GM19238 (cell line): Measurements from ENCODE around the gene THBS1.

Experiments
- DNase-seq: peaks from one replicate; pipeline ENCODE4 v3.0.0; 2011; ENCODE audit warnings: low spot score; ENCODE audit not compliant: insufficient read length

THBS1 gene

DNA sequence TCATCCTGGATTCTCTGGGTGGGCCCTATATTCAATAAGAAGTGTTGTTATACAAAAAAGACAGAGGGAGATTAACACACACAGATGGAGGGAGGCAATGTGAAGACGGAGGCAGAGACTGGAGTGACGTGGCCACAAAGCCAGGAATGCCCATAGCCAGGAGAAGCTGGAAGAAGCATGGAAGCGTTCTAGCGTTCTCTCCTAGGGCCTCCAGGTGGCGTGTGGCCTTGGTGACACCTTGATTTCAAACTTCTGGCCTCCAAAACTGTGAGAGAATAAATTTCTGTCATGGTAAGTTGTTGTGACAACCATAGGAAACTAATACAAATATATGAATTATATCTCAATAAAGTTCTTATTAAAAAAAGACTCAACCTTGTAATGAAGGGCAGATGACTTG, 21.3 kb downstream of the THBS1 start:
- DNase-seq: no peak

DNA sequence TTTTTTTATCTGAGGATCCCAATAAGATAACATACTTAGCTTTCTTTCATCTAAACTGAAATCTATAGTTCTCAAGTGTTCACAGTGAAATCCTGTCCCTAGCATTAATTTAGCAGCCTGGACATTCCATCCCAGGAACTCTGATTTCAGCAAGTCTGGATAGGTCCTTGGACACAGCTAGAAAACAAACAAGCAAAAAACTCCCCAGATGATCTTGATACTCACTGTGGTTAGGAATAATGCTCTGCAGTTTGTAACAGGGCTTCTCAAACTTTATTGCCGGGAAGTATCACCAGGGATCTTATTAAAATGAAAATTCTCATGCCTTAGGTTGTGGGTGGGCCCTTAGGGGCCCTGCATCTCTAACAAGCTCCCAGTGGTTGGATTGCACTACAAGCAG, 24.3 kb downstream of the THBS1 start:
- DNase-seq: no peak

DNA sequence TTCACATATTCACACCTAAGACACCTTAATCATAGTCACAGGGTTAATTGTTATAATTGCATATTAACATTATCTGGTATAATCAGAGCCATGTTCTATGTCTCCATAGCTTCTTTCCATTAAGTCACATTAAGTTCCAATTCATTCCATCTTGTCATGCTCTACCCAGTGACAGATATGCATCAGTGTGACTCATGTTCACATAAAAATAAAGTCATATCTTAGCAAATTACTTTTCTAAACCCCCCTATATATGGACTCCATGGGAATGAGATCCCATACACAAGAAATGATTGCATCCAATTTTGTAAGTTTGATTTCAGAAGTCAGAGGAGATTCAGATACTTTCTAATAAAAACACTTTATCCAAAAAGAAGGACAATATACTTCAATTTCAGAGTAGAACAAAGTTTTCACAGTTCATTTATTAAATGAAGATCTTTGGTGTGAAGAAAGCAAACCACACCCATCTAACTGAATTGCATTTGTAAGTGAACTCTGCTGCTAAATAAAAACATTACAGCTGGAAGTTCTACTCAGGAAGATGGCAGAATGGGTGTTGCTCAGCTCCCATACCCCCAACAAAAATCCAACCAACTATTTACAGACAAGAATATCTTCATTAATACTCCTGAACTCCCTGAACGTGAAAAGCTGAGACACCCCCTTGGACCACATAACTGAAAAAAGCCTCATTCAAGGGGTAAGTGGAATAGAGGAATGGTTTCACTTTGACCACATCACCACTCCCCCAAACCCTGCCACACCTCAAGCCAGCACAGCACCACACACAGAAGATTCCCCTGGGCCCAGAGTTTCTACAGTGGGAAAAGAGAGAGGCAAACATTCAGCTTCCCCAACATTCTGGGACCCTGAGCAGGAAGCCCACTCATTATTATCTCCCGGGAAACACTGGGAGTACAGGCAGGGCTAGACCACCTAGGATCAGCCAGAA, 27.6 kb downstream of the THBS1 start:
- no peak for DNase-seq

DNA sequence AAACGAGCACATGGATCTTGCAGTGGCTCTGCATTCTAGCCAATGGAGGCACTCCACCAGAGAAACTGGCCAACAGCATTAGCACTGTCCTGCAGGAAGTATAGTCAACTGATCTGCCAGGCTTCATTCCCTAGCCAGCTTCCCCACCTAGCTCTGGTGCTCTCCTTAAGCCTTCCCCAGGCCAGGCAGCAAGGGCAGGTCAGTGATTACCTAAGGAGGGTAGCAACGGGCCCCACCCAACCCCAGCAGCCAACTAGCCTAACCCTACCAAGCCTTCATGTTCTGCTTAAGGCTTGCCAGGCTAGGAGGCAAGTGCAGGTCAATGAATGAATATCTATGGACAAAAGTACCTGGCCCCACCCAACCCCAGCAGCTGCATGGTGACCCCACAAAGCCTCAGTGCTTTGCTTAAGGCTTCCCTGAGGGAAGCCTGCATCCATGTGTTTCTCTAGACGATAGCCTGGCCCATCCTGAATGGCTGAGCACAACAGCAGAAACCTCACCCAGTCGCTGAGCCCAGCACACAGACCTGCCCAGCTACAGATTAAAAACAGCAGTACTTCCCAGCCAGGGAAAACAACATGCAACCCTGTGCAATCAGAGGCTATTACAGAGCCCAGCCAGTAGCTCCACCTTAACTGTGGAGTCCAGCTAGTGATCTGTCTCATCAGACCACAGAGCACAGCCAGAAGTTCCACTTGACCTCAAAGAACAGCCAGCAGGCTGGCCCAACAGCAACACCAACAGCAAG, 28.5 kb downstream of the THBS1 start:
- no peak for DNase-seq

DNA sequence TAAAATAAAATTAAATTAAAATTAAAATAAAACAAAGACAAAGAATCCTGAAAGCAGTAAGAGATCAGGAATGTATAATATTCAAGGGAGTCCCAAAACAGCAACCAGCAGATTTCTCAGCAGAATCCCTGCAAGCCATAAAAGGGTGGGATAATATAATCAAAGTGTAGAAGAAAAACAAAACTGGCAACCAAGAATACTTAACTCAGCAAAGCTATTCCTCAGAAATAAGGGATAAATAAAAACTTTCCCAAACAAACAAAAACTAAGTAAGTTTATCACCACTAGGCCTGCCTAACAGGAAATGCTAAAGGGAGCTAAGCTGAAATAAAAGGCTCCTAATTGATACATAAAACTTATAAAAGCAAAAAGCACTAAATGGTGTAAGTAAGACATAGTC, 29.8 kb downstream of the THBS1 start:
- DNase-seq: no peak

DNA sequence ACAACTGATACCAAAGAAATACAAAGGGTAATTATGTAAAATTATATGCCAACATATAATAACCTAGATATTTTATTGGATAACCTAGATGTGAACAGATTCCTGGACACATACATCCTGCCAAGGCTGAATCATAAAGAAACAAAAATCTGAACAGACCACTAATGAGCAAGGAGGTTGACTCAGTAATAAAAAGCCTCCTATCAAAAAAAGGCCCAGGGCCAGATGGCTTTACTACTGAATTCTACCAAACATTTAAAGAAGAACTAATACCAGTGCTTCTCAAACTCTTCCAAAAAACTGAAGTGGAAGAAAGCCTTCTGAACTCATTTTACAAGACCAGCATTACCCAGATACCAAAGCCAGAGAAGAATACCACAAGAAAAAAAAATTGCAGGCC, 32.4 kb downstream of the THBS1 start:
- DNase-seq: no peak

DNA sequence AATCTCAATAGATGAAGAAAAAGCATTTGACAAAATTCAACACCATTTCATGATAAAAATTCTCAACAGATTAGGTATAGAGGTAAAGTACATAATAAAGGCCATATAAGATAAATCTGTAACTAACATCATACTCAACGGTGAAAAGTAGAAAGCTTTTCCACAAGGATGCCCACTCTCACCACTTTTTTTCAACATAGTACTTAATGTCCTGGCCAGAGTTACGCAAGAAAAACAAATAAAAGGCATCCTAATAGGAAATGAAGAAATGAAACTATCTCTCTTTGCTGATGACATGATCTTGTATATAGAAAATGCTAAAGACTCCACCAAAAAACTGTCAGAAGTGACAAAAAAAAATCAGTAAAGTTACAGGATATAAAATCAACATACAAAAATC, 33.0 kb downstream of the THBS1 start:
- DNase-seq: no peak

DNA sequence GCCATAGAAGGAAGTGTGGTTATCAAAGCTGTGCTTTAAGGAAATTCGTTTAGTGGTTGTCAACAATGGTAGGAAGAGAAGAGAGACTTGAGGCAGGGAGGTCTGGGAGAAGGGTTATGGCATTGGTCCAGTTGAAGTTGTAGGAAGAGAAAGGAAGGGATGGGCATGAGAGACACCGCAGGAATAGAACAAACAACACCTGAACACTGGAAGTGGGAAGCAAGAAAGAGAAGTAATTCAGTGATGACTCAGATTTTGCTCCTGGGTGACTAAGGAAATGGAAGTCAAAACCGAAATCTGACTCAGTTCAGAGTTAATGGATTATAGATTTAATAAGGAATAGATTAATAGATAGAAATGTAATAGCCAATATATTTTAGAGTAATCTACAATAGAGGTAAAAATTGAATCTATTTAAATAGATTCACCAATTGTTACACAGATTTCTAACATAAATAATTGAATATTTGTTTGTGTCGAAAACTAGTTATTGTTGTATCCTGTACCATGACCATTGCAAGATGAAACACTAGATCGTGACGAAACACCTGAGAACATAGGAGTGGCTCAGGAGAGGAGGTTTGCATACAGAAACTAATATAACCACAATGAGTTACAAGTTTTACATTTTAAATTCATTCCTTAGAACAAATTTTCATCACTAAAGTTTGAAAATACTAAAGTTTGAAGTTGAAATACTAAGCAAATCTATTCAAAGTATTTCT, 36.0 kb downstream of the THBS1 start:
- no peak for DNase-seq

DNA sequence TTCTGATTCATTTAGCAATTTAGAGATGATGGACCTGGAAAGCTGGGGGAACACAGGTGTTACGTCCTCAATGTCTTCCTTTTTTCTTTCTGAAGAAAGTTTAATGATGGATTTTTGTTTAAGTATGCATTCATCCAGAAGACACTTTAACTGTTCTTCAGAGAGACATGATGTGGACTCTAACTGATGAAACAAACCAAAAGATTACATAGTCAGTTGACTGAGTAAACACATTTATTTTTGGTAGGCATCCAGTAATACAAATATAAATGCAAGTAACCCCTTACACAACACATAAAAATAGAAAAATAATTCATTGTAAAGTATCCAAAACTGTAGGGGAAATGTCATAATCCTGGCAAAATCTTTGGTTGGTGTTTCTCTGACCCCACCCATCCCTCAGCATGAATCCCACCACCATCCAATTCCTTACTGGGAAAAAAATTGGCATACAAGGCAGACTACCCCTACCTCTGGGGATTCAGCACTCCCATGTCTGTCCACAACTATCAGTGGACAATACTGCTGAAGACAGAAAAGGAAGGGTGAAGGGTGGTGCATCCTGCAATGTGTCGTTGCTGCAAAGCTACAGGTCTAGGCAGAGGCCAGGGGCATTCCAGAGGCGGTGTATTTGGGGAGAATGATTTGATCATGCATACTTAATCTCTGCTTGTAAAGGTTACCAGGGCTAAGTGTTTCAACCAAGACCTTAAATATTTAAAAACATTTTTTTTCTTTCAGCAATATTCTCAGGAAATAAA, 37.4 kb downstream of the THBS1 start:
- DNase-seq: no peak

DNA sequence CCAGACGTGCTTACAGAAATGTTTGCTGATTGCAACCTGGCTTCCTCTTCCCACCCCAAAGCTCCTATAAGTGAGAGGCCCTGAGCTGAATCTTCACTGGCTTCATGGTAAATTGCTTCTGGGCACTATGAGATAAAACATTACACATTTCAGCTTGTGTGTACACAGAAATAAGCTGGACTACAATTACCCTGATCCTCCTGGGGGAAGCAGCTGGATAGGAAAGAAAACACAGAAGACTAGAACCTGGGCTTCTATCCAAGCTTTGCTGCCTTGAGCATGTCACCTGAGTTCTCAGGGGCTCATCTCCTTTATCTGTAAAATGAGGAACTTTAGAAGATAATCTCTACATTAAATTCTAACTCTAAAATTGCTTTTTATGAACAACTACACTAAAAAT, 40.3 kb downstream of the THBS1 start:
- no peak for DNase-seq

DNA sequence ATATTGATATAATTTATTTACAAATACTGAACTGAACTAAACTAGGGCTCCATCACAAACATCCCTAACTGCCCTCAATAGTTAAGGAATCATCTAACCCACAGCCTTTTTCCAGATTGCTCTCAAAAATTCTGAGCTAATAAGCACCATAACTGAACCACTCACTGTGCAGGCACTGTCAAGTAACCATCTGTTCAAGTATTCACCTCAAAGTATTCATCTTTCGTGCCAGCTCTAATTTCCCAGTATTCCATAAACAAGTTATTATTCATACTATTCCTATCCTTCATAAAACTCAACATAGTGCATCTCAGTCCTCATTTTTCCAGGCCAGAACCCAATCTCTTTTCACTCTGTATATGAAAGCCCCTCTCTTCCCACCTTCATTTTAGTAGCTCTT, 41.1 kb downstream of the THBS1 start:
- no peak for DNase-seq

DNA sequence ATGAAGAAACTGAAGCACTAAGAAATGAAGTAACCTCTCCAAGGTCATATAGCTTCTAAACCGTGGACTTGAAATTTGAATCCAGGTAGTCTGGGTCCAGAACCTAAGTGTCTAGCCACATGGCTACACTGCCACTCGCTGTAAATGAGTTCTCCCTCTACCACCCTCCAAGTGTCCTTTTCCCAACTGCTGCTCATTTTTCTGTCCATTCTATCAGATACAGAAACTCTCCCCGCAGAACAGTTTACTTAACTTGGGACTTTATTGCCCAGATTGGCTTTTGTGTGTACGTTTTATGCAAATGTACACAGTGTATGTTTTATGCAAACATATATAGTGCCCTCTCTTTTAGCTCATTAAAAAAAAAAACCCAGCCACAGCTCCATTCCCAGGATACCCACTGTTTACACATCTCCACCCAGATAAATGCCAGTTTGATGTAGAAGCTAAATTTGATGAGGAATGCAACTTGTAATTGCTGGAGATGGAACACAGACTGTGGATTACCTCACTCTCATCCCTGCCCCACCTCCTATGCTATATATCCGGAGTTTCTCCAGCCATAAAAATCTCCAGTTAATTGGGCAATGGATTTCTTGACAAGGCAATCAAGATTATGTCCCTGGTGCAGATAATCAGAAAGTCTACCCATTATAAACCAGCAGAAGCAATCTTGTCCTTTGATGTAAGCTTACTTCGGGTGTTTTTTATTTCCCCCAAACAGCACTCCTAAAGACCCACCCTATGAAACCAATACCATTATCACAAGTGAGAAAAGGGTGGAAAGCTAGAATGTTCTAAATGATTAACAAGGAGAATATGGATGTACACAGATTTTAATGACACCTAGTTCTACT, 42.0 kb downstream of the THBS1 start:
- no peak for DNase-seq

DNA sequence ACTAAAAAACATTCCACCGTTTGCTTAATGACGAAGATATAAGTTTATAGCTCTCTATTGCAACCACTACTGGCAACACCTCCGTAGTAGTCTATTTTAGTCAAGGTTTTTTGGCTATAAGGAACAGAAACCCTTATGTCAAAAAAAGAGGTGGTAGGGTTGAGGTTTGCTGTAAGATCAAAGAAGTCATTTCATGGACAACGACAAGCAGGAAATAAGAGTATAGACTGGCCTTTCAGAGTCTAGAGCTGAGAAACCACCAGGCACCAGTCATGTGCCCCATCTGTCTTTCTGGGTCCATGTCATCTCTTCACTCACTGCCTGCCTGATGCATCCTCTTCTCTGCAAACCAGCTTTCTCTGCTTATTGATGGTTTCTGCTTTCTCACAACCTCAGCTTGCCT, 42.7 kb downstream of the THBS1 start:
- DNase-seq: peak; percentile 7

DNA sequence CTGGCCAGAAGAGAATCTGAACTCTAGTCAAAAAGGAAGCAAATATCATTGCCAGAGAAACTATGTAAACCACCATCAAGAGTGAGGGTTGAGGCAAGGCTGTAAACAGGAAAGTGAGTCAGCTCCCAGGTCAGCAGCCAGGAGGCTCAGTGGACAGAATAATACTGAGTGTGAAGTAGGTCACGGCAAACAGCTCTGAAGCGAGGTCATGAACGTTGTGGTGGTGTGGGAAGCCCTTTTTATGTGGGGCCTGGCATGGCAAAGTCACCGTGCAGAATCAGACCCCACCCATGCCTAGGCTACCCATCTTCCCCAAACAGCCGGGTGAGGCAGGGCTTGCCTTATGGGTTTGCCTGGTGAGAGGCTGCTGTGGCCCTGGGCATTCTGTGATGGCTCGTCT, 43.9 kb downstream of the THBS1 start:
- DNase-seq: no peak

DNA sequence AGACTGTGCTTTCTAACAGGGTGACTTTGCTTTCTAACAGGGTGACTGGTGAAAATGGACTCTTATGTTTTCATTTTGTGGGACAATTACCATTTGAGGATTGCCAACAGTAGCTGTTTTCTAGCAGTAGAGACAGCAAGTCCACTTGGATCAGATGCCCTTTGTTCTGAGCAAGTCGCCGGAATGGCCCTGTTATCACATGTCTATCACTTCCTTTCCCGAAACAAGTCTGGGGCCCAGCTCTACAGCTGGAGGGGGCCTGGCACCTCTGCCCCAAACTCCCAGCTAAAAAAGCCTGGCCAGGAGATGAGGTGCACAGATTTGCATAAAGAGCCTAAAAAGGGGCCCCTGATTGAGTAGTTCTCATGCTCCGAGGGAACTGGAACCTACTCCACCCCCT, 44.6 kb downstream of the THBS1 start:
- no peak for DNase-seq

DNA sequence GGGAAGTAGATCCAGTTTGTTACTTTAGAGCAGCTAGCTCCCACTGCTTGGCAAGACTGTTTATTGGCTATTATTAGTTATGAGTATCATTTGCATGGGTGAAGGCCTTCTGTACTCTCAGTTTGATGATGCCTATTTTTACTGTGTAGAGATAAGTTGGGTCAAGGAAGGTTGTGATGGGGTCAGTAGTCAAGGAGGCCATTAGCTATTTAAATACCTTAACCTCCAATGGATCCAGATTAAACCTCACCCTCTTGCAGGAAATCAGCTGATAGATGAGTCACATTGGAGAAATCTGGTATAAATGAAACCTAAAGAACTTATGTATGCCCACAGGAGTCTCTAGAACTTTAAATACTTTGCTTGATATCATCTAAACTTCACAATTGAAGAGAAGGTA, 45.0 kb downstream of the THBS1 start:
- no peak for DNase-seq

DNA sequence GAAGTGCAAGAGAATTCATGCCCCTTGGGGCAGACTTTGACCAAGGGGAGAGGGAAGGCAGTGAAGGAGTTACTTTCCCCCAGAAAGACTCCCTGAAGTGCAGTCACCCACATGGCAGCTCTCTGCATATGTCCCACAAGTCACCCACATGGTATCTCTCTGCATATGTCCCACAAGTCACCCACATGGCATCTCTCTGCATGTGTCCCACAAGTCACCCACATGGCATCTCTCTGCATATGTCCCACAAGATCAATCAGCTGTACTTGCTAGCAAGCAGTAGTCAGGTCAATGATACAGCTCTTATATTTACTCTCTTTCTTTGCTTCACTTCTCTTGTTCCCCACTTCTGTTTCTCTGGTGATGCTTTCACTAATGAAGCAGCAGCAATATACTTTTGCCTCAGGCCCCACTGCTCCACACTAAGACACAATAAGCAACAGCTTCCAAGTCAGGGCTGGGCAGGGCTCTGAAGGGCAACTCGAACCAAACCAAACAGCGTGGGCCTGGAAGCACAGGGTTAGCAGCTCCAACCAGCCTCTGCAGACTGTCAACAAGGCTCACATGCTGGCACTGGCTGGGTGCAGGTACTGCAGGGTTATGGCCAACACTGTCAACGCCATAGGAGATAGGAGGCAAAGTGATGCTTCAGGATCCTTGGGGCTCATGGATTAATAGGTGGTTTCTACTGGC, 46.7 kb downstream of the THBS1 start:
- no peak for DNase-seq

DNA sequence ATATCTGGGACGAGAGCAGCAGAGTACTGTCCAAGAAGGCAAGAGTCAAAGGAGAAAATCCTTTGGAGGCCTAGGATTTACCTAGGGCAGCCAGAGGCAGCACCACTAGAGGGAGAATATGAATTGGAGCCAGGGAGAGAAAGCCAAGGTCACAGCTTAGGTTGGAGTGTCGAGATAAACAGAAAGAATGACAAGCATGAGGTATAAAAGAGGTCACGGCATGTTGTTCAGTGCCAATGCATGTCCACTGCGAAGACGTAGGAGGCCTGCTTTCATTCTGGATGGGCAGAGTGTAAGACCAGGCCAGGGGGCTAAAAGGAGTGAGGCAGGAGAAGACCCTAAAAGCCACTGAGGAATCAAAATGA, 47.2 kb downstream of the THBS1 start:
- DNase-seq: no peak

DNA sequence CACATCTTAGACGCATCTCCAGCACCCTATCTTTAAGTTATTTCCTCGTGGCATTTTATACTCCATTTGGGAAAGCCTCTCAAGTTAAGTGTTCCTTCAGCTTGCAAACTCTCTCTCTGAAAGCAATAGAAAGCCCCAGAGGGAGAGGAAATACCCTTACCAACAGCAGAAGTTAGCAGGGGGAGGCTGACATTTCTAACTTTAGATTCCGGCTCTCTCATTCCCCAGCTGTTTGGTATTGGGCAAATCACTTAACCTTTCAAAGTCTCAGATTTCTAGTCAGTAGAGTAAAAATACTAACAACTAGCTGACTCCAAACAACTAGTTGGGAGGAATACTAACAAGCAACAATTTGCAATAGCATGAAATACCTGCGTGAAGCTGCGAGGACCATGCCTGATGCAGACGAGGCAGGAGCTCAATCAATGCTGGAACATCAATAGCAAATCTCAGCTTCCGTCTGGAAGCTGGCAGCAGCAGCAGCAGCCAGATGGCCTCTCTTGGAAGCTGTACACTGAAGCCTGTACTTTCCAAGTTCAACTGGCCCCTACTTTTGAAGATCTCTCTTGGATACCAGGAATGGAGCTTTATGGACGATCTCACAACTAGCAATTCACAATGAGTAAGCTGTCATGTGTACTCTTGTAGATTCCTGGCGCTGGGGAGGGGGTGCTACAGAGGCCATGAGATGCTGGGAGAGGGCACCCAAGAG, 47.8 kb downstream of the THBS1 start:
- DNase-seq: no peak
